SIG-M5 treated with dmso at 0.1 percent for 504 hours (cell line): ENCODE results near the gene RHOH.

Experiments
- DNase-seq: peaks from one replicate; lab custom pipeline; 2025; ENCODE audit not compliant: unreplicated experiment; lab: John Stamatoyannopoulos, UW

Gene RHOH

DNA sequence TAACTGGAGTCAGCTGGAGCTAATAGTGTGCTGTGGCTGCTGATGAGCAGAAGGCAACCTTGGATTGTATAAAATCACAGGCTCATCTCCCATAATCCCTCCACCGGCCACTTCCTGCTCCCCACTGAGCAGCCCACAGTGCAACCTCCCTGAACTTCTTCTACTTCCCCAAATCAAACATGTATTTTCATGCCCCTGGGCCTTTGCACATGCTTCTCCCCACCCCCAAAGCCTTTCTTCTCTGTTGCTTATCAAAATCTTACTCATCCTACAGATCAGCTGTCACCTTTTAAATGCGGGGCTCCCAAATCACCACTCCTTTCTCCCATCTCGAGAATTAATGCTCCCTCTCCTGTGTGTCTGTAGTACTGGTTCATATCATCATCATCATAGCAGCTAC lies 35.8 kb downstream of the RHOH start:
- DNase-seq = peak; percentile 26

DNA sequence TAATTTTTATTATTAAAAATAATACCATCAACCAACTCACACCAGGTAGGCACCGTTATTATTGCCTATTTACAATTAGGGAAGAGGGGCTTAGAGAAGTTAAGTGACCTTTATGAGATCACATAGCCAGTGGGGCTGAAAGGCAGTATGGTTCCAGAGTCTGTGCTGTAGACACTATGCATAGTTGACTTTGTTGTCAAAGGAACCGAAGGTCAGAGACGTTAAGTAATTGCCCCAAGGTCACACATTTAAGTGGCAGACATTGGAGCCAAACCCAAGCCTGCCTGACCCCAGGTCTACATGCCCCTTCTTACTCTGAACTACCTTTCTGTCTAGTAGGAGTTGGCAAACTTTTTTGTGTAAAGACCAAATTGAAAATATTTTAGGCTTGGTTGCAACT lies 36.4 kb downstream of the RHOH start:
- DNase-seq = no peak

DNA sequence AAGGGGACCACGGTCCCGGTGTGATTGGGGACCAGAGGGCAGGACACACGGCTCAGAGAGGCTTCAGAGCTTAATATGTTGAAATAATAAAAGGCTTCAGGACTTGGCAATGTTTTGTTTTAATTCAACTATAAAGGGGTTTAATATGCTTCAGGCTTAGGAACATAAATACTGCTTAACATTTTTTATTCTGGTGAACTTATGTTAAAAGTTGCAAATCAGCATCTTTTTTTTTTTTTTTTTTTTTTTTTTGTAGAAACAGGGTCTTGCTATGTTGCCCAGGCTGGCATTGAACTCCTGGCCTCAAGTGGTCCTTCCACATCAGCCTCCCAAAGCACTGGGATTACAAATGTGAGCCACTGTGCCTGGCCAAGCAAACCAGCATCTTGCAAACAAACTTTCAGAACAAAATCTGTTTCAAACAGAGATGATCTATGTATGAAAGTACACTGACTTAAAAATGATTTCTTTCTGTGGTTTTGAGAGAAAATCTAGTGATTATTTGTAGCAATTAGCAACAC lies 37.7 kb downstream of the RHOH start:
- DNase-seq = no peak

DNA sequence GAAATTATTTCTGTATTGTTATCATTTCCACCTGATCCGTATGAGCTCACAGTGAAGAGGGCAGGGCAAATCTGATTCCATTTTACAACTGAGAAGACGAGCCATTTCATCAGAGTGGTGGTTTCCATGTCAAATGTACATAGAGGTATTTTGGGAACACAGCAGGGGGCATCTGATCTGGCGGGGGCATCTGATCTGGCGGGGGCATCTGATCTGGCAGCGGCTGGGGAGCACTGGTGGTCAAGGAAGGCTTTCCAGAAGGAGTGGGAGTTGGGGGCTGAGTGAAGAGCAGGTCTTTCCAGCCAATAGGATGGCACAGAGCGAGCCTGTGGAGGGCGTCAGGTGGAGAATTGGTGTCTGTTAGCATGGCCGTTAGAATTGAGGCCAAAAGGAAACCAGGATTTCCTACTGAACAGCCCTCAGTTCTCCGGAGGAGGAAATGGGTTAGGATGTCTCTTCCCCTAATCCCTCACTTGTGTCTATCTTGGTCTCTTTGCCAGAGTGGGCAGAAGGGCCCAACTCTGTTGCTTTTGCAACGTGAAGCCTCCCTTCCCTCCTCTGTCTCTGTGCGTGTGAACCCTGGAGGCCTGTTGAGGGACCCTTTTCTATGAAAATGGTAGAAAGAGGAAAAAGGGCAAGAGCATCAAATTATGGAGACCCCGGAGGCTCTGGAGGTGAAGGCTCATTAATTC lies 41.3 kb downstream of the RHOH start:
- DNase-seq = no peak

DNA sequence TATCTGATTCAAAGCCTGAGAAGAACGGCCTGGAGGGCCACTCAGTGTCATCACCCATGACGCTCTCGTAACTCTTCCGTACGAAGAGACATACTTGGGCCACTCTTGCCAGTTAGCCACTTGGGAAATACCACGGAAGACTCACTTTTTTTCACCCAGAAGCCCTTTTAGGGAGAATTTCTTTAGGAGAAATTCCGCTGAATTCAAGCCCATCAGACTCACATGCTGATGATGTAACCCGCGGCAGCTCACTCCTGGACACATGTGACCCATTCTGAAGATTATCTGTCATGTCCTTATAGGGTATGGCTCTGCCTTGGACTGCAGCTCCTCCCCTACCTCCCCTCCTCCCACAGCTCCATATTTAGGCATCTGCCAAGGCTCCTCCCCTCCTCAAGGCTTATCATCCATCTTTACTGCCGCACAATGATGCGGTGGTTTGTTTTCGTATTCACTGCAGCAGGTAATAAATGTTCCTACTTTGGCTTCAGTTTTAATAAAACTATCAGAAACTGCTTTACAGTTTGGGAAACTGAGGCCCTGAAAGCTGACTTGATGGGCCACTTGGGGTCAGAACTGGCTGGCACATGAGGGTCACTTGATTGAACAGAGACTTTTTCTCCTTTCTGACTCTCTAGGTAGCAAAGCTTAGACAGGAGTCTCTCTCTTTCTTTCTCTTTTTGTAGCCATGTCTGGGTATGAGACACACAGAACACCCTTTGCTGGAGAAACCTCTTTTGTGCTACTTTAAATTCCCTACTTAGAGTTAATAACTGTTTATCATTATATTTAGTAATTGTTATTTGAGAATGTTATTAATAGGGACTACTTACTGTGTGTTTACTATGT lies 42.1 kb downstream of the RHOH start:
- DNase-seq = no peak

DNA sequence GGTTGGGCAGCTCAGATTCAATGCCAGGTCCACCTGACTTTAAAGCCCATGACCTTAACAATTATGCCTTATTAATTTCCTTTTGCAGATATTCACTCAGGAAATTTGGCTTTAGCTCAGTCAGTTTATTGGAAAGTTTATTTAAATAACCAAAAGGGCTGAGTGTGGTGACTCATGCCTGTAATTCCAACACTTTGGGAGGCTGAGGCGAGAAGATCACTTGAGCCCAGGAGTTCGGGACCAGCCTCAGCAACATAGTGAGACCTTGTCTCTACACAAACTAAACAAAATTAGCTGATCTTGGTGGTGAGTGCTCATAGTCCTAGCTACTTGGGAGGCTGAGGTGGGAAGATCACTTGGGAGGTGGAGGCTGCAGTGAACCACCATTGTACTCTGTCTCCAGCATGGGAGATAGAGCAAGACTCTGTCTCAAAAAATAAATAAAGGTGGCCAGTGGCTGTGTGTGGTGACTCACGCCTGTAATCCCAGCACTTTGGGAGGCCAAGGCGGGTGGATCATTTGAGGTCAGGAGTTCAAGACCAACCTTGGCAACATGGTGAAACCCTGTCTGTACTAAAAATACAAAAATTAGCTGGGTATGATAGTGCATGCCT lies 43.3 kb downstream of the RHOH start:
- DNase-seq = no peak

DNA sequence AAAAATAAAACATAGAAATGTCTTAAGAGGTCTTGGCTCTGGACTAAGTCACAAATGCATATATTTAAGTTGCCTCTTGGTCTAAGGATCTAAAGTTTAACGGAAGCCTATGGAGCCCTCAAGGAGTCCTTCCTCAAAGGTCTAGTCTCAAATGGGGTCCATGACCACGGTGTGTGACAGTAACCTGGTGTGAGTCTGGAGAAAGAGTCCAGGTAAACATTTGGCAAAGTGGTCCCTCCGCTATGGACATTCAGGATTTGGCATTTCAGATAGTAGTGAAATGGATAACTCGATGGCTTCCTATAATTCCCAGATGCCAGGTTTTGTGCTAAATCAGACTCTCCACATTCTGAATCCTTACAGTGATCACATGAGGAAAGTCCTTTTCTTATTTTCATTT lies 44.2 kb downstream of the RHOH start:
- no peak for DNase-seq

DNA sequence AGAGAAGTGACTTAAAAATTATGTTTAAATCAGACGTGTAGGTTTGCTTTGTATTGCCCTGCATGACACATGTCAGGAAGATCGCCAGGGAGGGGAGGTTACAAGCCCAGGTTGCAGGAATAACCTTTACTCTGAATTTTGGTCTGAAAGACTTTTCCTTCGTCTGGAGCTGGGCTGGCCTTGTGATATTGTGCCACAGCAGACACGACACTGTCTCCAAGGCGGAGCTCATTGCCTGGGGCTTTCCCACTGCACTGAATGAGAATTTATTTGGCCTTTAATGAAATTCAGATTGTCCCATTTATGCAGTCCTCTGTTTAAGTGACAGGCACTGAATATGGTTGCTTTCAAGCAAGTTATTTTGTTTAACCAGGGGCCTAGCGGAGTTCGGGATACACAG lies 45.1 kb downstream of the RHOH start:
- no peak for DNase-seq

DNA sequence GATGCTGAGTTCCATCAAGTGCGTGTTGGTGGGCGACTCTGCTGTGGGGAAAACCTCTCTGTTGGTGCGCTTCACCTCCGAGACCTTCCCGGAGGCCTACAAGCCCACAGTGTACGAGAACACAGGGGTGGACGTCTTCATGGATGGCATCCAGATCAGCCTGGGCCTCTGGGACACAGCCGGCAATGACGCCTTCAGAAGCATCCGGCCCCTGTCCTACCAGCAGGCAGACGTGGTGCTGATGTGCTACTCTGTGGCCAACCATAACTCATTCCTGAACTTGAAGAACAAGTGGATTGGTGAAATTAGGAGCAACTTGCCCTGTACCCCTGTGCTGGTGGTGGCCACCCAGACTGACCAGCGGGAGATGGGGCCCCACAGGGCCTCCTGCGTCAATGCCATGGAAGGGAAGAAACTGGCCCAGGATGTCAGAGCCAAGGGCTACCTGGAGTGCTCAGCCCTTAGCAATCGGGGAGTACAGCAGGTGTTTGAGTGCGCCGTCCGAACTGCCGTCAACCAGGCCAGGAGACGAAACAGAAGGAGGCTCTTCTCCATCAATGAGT lies 46.6 kb downstream of the RHOH start:
- DNase-seq = no peak

DNA sequence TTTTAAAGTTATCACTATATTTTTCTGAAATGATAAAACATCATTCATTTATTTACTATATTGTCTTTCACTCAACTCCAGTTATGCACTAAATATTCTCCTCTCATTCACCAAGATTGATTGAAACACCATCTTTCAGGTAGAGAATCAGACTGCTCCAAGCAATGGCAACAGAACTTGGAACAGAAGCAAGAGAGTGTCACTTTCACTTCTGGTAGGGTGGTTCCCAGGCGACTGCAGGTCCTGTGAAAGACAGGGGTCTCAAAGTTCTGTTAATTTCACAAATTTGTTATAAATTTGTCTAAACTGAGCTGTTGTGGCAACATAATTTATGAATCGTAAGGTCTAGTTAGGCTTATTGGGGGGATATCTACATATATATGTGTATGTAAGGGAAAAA lies 47.8 kb downstream of the RHOH start:
- no peak for DNase-seq

DNA sequence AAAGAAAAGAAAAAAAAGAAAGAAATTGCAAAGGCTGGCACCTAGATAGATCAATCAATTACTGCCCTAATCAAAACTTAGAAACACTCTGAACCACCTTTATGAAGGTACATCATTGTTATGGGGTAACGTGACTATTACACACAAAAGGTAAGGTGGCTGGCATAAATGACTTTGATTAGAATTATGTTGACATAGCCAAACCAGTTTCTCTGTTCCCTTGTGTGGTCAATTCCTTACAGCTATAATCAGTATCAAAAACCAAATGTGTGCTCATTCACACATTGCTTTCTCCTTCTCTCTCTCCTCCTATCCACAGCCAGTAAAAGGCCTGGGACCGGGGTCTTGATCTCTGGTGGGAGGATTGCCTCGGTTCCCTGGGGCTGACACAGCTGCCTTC lies 48.7 kb downstream of the RHOH start:
- DNase-seq = no peak

DNA sequence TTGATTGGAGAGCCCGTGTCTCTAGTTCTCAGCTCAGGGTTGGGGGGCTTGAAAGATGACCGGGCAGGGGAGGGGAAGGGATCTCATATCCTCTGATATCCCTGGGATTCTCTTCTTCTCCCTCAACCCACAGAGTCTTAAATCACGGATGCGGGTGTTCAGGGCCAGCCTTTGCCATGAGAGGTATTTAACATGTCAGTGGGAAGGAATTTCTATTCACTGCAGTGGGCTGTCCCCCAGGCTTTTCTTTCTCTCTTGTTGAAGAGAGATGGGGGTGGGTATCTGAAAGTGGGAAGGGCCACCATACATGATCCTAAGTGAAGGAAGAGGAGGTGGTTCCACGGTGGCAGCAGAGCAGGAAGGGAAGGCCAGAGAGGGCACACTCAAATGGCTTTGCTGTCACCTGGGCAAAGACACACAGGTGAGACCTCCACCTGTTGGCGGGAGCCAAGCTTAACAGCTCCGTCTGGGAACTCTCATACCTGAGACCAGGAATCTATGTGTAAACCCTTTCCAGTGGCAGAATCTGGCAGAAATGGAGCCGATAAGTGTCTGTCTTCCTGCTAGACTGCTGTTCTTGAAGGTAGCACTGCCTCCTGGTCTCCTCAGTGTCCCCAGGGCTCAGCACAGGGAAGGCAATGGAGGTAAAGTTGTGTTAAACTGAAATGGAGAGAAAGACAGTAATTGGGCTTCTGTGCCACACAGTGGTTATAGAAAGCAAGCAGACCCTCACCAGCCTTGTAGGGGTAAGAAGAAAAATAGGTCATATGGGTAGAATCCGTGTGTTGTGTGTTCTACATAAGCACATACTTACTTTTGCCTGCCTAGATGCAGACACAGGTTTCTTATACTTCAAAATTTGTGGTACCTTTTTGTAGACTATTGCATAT lies 49.4 kb downstream of the RHOH start:
- no peak for DNase-seq

DNA sequence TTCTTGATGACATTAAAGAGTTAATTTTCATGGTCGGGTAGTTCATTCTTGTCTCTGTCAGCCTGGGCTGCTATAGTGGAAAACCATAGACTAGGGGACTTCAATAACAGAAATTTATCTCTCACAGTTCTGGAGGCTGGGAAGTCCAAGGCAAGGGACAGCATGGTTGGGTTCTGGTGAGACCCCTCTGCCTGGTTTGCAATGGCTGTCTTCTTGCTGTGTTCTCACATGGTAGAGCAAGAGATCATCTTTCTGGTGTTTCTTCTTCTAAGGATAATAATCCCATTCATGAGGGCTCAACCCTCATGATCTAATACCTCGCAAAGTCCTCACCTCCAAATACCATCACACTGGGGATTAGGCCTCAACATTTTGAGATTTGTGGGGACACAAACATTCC lies 50.1 kb downstream of the RHOH start:
- DNase-seq = no peak

DNA sequence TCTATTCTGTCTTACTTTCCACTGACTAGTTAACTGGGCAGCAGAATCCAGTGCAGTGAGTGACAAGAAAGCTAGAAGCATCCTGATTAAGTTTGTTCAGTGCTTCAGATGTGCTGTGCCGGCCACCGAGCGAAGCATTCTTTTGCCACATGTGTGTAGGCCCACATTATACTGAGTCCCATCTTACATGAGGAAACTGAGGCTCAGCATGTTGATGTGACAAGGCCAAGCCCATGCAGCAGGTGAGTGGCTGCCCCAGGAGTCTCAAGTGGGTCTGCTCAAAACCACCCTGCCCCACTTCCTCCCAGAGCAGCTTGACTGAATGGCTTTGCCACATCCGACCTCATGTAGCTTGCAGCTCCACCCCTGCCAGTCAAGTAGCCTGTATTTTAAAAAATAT lies 50.5 kb downstream of the RHOH start:
- no peak for DNase-seq

DNA sequence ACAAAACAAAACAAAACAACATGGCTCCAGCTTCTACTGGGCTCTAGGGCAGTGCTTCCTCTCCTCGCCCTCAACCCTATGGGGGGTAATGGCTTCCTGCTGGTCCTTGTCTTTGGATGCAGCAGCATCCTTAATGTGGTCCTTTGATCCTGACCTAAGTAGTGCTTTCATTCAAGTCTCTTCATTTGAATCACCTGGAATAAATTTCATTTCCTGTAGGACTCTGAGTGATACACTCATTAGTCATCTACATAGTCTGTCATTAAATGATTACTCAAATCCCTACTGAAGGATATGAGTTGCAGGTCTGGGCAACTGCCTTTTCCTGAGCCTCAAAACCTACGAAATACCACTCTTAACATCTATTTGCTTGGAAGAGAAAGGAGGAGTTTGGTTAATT lies 54.5 kb downstream of the RHOH start:
- no peak for DNase-seq

DNA sequence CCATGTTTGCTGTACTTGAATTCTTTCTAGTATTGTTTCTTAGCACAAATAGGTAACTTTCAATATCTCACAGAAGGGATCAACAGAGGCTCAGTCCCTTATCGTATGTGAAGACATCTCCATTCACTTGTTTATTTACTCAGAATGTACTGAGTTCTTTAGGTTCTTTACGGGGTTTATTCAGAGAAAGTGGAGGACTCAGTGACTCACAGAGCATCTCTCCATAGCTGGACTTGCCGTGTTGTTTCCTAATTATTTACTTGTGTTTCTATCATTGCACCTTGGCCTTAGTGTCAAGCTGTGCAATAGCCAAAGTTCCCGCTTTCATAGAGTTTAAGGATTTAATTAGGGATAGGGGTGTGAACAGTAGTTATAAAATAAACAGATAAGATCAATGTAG lies 57.1 kb downstream of the RHOH start:
- DNase-seq = no peak

DNA sequence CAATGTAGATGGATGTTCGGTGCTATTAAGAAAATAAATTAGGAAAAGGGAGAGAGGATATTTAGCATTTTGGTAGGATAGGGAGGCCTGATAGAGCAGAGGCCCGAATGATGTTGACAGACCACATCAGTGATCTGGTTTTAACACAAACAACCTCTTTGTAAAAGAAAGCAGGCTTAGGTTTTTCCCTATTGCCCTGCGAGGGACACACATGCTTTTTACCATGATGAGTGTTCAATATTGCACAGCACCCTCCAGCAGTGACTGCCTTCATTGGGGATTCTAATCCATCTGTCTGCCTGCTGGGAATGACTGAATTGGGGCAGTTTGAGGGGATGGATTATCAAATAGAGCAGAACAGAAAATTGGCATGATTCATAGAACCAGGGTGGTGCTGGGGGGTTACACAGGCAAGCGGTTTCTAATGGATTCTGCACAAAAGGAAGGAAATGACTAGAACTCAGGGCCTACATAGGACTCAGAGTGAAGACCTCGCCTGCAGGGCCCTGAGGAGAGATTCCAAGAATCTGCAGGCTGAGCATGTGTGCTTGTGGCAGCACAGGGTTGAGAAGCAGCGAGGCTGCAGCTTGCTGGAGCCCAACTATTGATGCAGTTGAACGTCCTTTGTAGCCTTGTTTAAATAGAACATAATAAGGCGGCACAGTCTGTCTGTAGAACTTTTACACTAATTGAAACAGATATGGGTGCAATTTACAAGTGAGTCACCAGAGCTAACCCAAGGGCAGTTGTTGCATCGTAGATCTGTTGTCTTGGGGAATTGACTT lies 58.0 kb downstream of the RHOH start:
- no peak for DNase-seq

DNA sequence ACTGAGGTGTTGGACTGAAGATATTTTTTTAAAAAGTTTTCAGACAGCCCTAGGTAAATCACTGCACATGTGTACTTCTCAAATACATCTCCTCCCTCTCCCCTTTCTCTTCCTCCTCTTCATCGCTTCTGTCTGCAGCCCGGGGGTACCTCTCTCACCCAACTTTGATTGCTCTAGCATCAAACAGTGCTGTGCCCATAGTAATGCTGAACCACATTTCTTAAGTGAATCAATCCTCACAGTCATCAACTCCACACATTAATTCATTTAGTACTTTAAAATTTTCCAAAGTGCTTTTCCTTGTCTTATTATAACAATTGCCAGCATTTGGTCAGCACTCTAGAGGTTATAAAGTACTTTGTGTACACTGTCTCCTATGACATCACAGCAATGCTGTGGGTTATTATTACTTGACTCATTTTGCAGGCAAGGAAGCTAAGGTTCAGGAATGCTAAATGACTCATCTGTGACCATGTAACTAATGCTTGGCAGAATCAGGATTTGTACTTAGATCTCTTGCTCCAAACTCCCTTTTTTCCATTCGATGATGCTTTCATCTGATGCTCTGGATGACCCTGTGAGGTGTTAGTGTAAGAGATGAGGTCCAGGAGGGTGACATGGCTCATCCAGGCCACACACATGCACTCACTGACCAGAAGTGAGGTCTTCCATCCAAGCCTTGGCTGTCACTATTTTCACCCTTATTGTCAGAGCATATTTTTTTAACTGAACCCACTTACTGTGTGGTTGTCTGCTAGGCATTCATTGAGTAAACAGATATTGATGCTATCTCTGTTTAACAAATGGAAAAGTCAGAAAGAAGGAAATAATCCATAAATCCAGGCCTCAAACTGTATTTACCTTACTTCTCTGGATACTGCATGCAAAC lies 58.8 kb downstream of the RHOH start:
- DNase-seq = no peak

DNA sequence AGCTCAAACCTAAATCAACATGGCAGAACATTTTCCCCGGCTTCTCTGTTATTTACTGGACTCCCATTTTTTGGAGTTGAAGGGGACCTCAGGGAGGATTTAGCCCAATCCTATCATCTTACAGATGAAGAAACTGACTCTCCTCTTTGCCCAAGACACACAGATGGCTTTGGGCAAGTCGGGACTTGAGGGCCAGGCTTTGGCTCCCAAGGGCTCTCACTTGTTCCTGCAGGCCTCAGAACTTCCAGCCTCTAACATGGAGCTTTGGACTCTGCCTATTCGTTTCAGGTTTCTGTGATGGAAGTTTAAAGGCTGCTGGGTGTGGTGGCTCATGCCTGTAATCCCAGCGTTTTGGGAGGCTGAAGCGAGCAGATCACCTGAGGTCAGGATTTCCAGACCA lies 59.5 kb downstream of the RHOH start:
- no peak for DNase-seq
